ENCODE results near the gene ITGB6.

The ITGB6 gene

DNA sequence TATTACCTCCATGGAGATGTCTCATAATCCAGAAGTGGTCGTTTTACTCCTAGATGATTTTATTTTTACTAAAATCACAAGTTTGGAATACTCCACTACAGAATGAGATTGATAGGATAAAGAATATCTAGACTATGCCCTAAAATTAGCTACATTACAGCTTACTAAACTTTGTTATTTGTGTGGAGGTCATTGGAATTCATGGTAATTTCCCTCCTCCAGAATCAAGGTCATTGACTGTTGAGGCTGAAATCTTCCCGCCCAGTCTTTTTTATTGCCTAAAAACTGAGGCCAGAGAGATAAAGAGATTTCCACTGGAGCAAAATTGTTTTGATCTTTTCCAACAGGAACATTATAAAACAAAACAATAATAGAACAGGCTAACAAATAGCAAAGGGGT lies 35.0 kb downstream of the ITGB6 start (continued):
- no peak for TF ChIP-seq PPARA (CRISPR knock-in tag; IDR thresholded peaks at IDR 0.05; ENCODE audit: borderline replicate concordance)
- no peak; the same call in 1 of the 2 replicates for TF ChIP-seq ISL1 (CRISPR knock-in tag; IDR thresholded peaks at IDR 0.05)
- TF ChIP-seq, protein P1, sequence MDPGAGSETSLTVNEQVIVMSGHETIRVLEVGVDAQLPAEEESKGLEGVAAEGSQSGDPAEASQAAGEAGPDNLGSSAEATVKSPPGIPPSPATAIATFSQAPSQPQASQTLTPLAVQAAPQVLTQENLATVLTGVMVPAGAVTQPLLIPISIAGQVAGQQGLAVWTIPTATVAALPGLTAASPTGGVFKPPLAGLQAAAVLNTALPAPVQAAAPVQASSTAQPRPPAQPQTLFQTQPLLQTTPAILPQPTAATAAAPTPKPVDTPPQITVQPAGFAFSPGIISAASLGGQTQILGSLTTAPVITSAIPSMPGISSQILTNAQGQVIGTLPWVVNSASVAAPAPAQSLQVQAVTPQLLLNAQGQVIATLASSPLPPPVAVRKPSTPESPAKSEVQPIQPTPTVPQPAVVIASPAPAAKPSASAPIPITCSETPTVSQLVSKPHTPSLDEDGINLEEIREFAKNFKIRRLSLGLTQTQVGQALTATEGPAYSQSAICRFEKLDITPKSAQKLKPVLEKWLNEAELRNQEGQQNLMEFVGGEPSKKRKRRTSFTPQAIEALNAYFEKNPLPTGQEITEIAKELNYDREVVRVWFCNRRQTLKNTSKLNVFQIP (CRISPR knock-in tag; IDR thresholded peaks at IDR 0.05; ENCODE audit: borderline replicate concordance, low read depth), result no peak
- TF ChIP-seq RARB (CRISPR knock-in tag; IDR thresholded peaks at IDR 0.05), result no peak
- no peak for TF ChIP-seq ZFP3 (CRISPR knock-in tag; IDR thresholded peaks at IDR 0.05)
- no peak for TF ChIP-seq ZNF565 (CRISPR knock-in tag; conservative IDR thresholded peaks at IDR 0.05; ENCODE audit: low read depth)
- no peak for TF ChIP-seq ZNF70 (CRISPR knock-in tag; IDR thresholded peaks at IDR 0.05)
- TF ChIP-seq ZC3H10 (CRISPR knock-in tag; IDR thresholded peaks at IDR 0.05), result no peak

- TF ChIP-seq CSDC2 (CRISPR knock-in tag; IDR thresholded peaks at IDR 0.05), result no peak
- no peak for TF ChIP-seq ZNF8 (CRISPR knock-in tag; IDR thresholded peaks at IDR 0.05)
- TF ChIP-seq BACH2 (CRISPR knock-in tag; IDR thresholded peaks at IDR 0.05; ENCODE audit: borderline replicate concordance), result no peak
- TF ChIP-seq TOX (CRISPR knock-in tag; IDR thresholded peaks at IDR 0.05; ENCODE audit: borderline replicate concordance), result no peak
- TF ChIP-seq ZC3H10 (CRISPR knock-in tag; IDR thresholded peaks at IDR 0.05), result no peak
- no peak for TF ChIP-seq ARNTL (CRISPR knock-in tag; IDR thresholded peaks at IDR 0.05; ENCODE audit: borderline replicate concordance, low read depth)
- no peak for TF ChIP-seq SNAI2 (CRISPR knock-in tag; IDR thresholded peaks at IDR 0.05)
- TF ChIP-seq OSR1 (CRISPR knock-in tag; IDR thresholded peaks at IDR 0.05), result no peak
- TF ChIP-seq ZFP30 (CRISPR knock-in tag; IDR thresholded peaks at IDR 0.05), result no peak
- no peak for TF ChIP-seq ZNF70 (CRISPR knock-in tag; IDR thresholded peaks at IDR 0.05)
- peak; percentile 81 for TF ChIP-seq CREB5 (CRISPR knock-in tag; IDR thresholded peaks at IDR 0.05; ENCODE audit: low read depth)
- TF ChIP-seq ZNF565 (CRISPR knock-in tag; conservative IDR thresholded peaks at IDR 0.05; ENCODE audit: low read depth), result no peak
- TF ChIP-seq RARB (CRISPR knock-in tag; IDR thresholded peaks at IDR 0.05), result no peak
- TF ChIP-seq, protein P2, sequence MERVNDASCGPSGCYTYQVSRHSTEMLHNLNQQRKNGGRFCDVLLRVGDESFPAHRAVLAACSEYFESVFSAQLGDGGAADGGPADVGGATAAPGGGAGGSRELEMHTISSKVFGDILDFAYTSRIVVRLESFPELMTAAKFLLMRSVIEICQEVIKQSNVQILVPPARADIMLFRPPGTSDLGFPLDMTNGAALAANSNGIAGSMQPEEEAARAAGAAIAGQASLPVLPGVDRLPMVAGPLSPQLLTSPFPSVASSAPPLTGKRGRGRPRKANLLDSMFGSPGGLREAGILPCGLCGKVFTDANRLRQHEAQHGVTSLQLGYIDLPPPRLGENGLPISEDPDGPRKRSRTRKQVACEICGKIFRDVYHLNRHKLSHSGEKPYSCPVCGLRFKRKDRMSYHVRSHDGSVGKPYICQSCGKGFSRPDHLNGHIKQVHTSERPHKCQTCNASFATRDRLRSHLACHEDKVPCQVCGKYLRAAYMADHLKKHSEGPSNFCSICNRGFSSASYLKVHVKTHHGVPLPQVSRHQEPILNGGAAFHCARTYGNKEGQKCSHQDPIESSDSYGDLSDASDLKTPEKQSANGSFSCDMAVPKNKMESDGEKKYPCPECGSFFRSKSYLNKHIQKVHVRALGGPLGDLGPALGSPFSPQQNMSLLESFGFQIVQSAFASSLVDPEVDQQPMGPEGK (CRISPR knock-in tag; IDR thresholded peaks at IDR 0.05; ENCODE audit: borderline replicate concordance), result 0 out of 2 replicates have a peak, but pooled peaks have one; percentile 50
- peak; percentile 93 for TF ChIP-seq ZFP3 (CRISPR knock-in tag; IDR thresholded peaks at IDR 0.05)
- no peak for TF ChIP-seq GLIS3 (CRISPR knock-in tag; IDR thresholded peaks at IDR 0.05)
- TF ChIP-seq ISL1 (CRISPR knock-in tag; IDR thresholded peaks at IDR 0.05), result peak; percentile 68
- TF ChIP-seq, protein P1 (CRISPR knock-in tag; IDR thresholded peaks at IDR 0.05; ENCODE audit: borderline replicate concordance, low read depth), result no peak
- TF ChIP-seq, protein P3, sequence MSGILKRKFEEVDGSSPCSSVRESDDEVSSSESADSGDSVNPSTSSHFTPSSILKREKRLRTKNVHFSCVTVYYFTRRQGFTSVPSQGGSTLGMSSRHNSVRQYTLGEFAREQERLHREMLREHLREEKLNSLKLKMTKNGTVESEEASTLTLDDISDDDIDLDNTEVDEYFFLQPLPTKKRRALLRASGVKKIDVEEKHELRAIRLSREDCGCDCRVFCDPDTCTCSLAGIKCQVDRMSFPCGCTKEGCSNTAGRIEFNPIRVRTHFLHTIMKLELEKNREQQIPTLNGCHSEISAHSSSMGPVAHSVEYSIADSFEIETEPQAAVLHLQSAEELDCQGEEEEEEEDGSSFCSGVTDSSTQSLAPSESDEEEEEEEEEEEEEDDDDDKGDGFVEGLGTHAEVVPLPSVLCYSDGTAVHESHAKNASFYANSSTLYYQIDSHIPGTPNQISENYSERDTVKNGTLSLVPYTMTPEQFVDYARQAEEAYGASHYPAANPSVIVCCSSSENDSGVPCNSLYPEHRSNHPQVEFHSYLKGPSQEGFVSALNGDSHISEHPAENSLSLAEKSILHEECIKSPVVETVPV (CRISPR knock-in tag; IDR thresholded peaks at IDR 0.05), result no peak
- ATAC-seq, result peak; percentile 82
Measured at GRCh38 chr2:160157861-160158829, 41.9 kb downstream of the ITGB6 start.

GRCh38 chr2:160156665-160157064 lies 43.4 kb downstream of the ITGB6 start:
- ATAC-seq, result no peak
- TF ChIP-seq RARB (CRISPR knock-in tag; IDR thresholded peaks at IDR 0.05) (no peak), ARNTL (CRISPR knock-in tag; IDR thresholded peaks at IDR 0.05; ENCODE audit: borderline replicate concordance, low read depth) (no peak), ESRRG (CRISPR knock-in tag; IDR thresholded peaks at IDR 0.05) (no peak), ZFP3 (CRISPR knock-in tag; IDR thresholded peaks at IDR 0.05) (no peak), ISL1 (CRISPR knock-in tag; IDR thresholded peaks at IDR 0.05) (no peak), ZC3H10 (CRISPR knock-in tag; IDR thresholded peaks at IDR 0.05) (no peak), PPARA (CRISPR knock-in tag; IDR thresholded peaks at IDR 0.05; ENCODE audit: borderline replicate concordance) (no peak), GLIS3 (CRISPR knock-in tag; IDR thresholded peaks at IDR 0.05) (no peak), ZNF70 (CRISPR knock-in tag; IDR thresholded peaks at IDR 0.05) (no peak), CREB5 (CRISPR knock-in tag; IDR thresholded peaks at IDR 0.05; ENCODE audit: low read depth) (no peak), CSDC2 (CRISPR knock-in tag; IDR thresholded peaks at IDR 0.05) (no peak), OSR1 (CRISPR knock-in tag; IDR thresholded peaks at IDR 0.05) (no peak), BACH2 (CRISPR knock-in tag; IDR thresholded peaks at IDR 0.05; ENCODE audit: borderline replicate concordance) (no peak), ZNF8 (CRISPR knock-in tag; IDR thresholded peaks at IDR 0.05) (no peak)
- TF ChIP-seq, protein P1 (CRISPR knock-in tag; IDR thresholded peaks at IDR 0.05; ENCODE audit: borderline replicate concordance, low read depth), result no peak
